Erythroblast (primary cell): ENCODE data around the gene CYB561.

Experiments used
- GATA1 ChIP-seq: IDR thresholded peaks from 2 replicates; pipeline ENCODE4 v1.6.1; 2011; ENCODE audit warnings: low read depth, mild to moderate bottlenecking, control low read depth, low read length, moderate library complexity
- POLR2A ChIP-seq: IDR thresholded peaks from 2 replicates; pipeline ENCODE4 v1.6.1; 2011; ENCODE audit warnings: mild to moderate bottlenecking, low read length

- TF ChIP-seq POLR2A (no peak), GATA1 (no peak)
Observed at GRCh38 chr17:63426041-63426916, 19.8 kb downstream of the CYB561 start.
